IMR-90 (cell line): ENCODE data around the gene PROB1. TPM values are rescaled to one million over a fixed set of nuclear protein-coding genes. Genes with fewer than 3 reads are reported as not detected.

Source experiments
- ATAC-seq: fragments of 200-7000 bp; cut with Tn5 transposase; 2 replicates; pipeline ENCODE4 v1.9.1; 2020; ENCODE audit warnings: low read depth, mild to moderate bottlenecking, moderate library complexity
- BruUV-seq: library from RNA; stranded (reverse); fragments of 400-500 nt; replicated peaks from 2 replicates; lab custom pipeline; 2021; lab: Mats Ljungman, UMichigan
- CTCF ChIA-PET: fragments of 300-600 bp; formaldehyde crosslinking; extraction: SDS; loops from one replicate; lab custom pipeline; 2021; ENCODE audit warnings: antibody characterized with exemption; lab: Yijun Ruan, JAX
- POLR2A ChIA-PET: fragments of 300-600 bp; sonication (Branson Sonifier 250); formaldehyde crosslinking; loops from one replicate; lab custom pipeline; 2022; ENCODE audit warnings: antibody characterized with exemption; ENCODE audit not compliant: unreplicated experiment; lab: Charles Lee
- DNase-seq: peaks from one replicate; pipeline ENCODE4 v3.0.0; 2013
- H2AFZ ChIP-seq: replicated peaks from 2 replicates; pipeline ENCODE3; 2013; ENCODE audit warnings: low read length, mild to moderate bottlenecking; ENCODE audit not compliant: poor library complexity
- H2AK5ac ChIP-seq: 2 replicates; pipeline ENCODE4 v1.6.1; 2013; ENCODE audit warnings: low read depth, low read length, inconsistent platforms
- H2AK9ac ChIP-seq: replicated peaks from 2 replicates; pipeline ENCODE3; 2013; ENCODE audit warnings: mild to moderate bottlenecking, low read depth, low read length, moderate library complexity; ENCODE audit not compliant: poor library complexity
- H2BK120ac ChIP-seq: 2 replicates; pipeline ENCODE4 v1.6.1; 2013; ENCODE audit warnings: low read depth, low read length, inconsistent platforms
- H2BK15ac ChIP-seq: 3 replicates; pipeline ENCODE4 v1.6.1; 2013; ENCODE audit warnings: low read depth, low read length, inconsistent platforms
- H2BK20ac ChIP-seq: 2 replicates; pipeline ENCODE4 v1.6.1; 2013; ENCODE audit warnings: low read depth, mild to moderate bottlenecking, inconsistent platforms, low read length, moderate library complexity
- H2BK5ac ChIP-seq: 2 replicates; pipeline ENCODE4 v1.6.1; 2013; ENCODE audit warnings: mild to moderate bottlenecking, low read depth, low read length, inconsistent platforms; ENCODE audit not compliant: poor library complexity, severe bottlenecking
- H3K14ac ChIP-seq: replicated peaks from 2 replicates; pipeline ENCODE4 v1.6.1; 2013; ENCODE audit warnings: low read depth, low read length, inconsistent platforms
- H3K18ac ChIP-seq: 2 replicates; pipeline ENCODE4 v1.6.1; 2013; ENCODE audit warnings: low read depth, low read length, control low read depth
- H3K23ac ChIP-seq: 2 replicates; pipeline ENCODE4 v1.6.1; 2013; ENCODE audit warnings: low read depth, low read length, inconsistent platforms
- H3K27ac ChIP-seq: 2 replicates; pipeline ENCODE4 v1.5.1; 2013; ENCODE audit warnings: mild to moderate bottlenecking, control low read depth, low read length; ENCODE audit not compliant: insufficient read depth
- H3K27me3 ChIP-seq: 2 replicates; pipeline ENCODE4 v1.6.1; 2013; ENCODE audit warnings: low read length; ENCODE audit not compliant: control insufficient read depth, insufficient read depth
- H3K36me3 ChIP-seq: 2 replicates; pipeline ENCODE4 v1.6.1; 2013; ENCODE audit warnings: low read length, mixed read lengths; ENCODE audit not compliant: control insufficient read depth, insufficient read depth
- H3K4ac ChIP-seq: 2 replicates; pipeline ENCODE4 v1.6.1; 2013; ENCODE audit warnings: low read depth, low read length, inconsistent platforms
- H3K4me1 ChIP-seq: 2 replicates; pipeline ENCODE4 v1.6.1; 2013; ENCODE audit warnings: low read length, mixed read lengths; ENCODE audit not compliant: control insufficient read depth, insufficient read depth
- H3K4me2 ChIP-seq: 2 replicates; pipeline ENCODE4 v1.6.1; 2013; ENCODE audit warnings: low read depth, mild to moderate bottlenecking, control low read depth, low read length, moderate library complexity
- H3K4me3 ChIP-seq: 2 replicates; pipeline ENCODE4 v1.5.1; 2013; ENCODE audit warnings: low read depth, mild to moderate bottlenecking, control low read depth, low read length, moderate library complexity; ENCODE audit not compliant: insufficient read depth
- H3K56ac ChIP-seq: 2 replicates; pipeline ENCODE4 v1.6.1; 2013; ENCODE audit warnings: low read length, inconsistent platforms; ENCODE audit not compliant: insufficient read depth; ENCODE audit errors: extremely low read depth
- H3K79me1 ChIP-seq, 2 experiments: 2 replicates each; pipeline ENCODE4 v1.6.1; 2013; ENCODE audit warnings: low read length in 2 of 2, inconsistent platforms in 1 of 2, low read depth in 1 of 2
- H3K9ac ChIP-seq: 2 replicates; pipeline ENCODE4 v1.6.1; 2013; ENCODE audit warnings: low read depth, low read length, control low read depth
- H3K9me1 ChIP-seq: 2 replicates; pipeline ENCODE4 v1.6.1; 2013; ENCODE audit warnings: low read length, inconsistent platforms; ENCODE audit not compliant: insufficient read depth
- H3K9me3 ChIP-seq: 2 replicates; pipeline ENCODE4 v1.6.1; 2013; ENCODE audit warnings: low read length; ENCODE audit not compliant: control insufficient read depth, insufficient read depth
- H4K20me1 ChIP-seq: 2 replicates; pipeline ENCODE4 v1.6.1; 2013; ENCODE audit warnings: low read length, inconsistent platforms; ENCODE audit not compliant: insufficient read depth
- H4K5ac ChIP-seq: 2 replicates; pipeline ENCODE4 v1.6.1; 2013; ENCODE audit warnings: mild to moderate bottlenecking, low read depth, low read length, control low read depth
- H4K8ac ChIP-seq, 2 experiments: 2 replicates each; pipeline ENCODE4 v1.6.1; 2013; ENCODE audit warnings: low read depth in 2 of 2, low read length in 2 of 2, control low read depth in 1 of 2, inconsistent platforms in 1 of 2
- H4K91ac ChIP-seq: 2 replicates; pipeline ENCODE4 v1.6.1; 2013; ENCODE audit warnings: low read depth, low read length, inconsistent platforms; ENCODE audit not compliant: insufficient read depth
- BHLHE40 ChIP-seq: fragments of 150-350 bp; IDR thresholded peaks from 2 replicates; pipeline ENCODE4 v1.6.1; 2016; ENCODE audit warnings: mild to moderate bottlenecking, low read depth, low read length
- CEBPB ChIP-seq: IDR thresholded peaks from 2 replicates; pipeline ENCODE4 v1.6.1; 2012; ENCODE audit warnings: low read depth, low read length, improper control_type of control experiment
- CHD1 ChIP-seq: IDR thresholded peaks from 2 replicates; pipeline ENCODE4 v1.6.1; 2012; ENCODE audit warnings: low read depth, low read length, improper control_type of control experiment
- ELK1 ChIP-seq: fragments of 150-350 bp; IDR thresholded peaks from 2 replicates; pipeline ENCODE4 v1.6.1; 2016; ENCODE audit warnings: low read depth, mild to moderate bottlenecking, low read length, moderate library complexity, borderline replicate concordance
- FOS ChIP-seq: fragments of 150-350 bp; IDR thresholded peaks from 2 replicates; pipeline ENCODE4 v1.6.1; 2016; ENCODE audit warnings: low read depth, low read length
- MAFK ChIP-seq: IDR thresholded peaks from 2 replicates; pipeline ENCODE4 v1.6.1; 2012; ENCODE audit warnings: low read depth, low read length, improper control_type of control experiment
- MAZ ChIP-seq: IDR thresholded peaks from 2 replicates; pipeline ENCODE4 v1.6.1; 2012; ENCODE audit warnings: low read depth, mild to moderate bottlenecking, low read length, improper control_type of control experiment, moderate library complexity, borderline replicate concordance
- MXI1 ChIP-seq: IDR thresholded peaks from 2 replicates; pipeline ENCODE4 v1.6.1; 2012; ENCODE audit warnings: low read depth, mild to moderate bottlenecking, low read length, moderate library complexity, borderline replicate concordance
- NFE2L2 ChIP-seq: fragments of 150-350 bp; IDR thresholded peaks from 2 replicates; pipeline ENCODE4 v1.6.1; 2016; ENCODE audit warnings: low read depth, mild to moderate bottlenecking, low read length
- POLR2A ChIP-seq: IDR thresholded peaks from 2 replicates; pipeline ENCODE4 v1.6.1; 2012; ENCODE audit warnings: mild to moderate bottlenecking, low read depth, low read length
- RAD21 ChIP-seq: IDR thresholded peaks from 2 replicates; pipeline ENCODE4 v1.6.1; 2012; ENCODE audit warnings: low read length, improper control_type of control experiment
- RFX5 ChIP-seq: IDR thresholded peaks from 2 replicates; pipeline ENCODE4 v1.8.0; 2012; ENCODE audit warnings: low read depth, mild to moderate bottlenecking, low read length, moderate library complexity
- USF2 ChIP-seq: fragments of 150-350 bp; IDR thresholded peaks from 2 replicates; pipeline ENCODE4 v1.6.1; 2017; ENCODE audit warnings: mild to moderate bottlenecking, antibody characterized with exemption, low read length, low read depth
- whole genome bisulfite sequencing, 2 experiments: methylation state at CpG; one replicate each; pipeline versions ENCODE4 v1.1.5 to v1.1.7; 2013; ENCODE audit warnings: missing lambda C conversion rate in 2 of 2; ENCODE audit not compliant: insufficient read length in 1 of 2; ENCODE audit errors: extremely low coverage in 2 of 2; 5-methylcytosine and 5-hydroxymethylcytosine counted together
- dilution Hi-C: fragments of 300-500 bp; cut with HindIII; formaldehyde crosslinking; loops from one replicate; pipeline ENCODE4 v1.14.3; 2018; ENCODE audit warnings: low sequenced_read_pairs; ENCODE audit not compliant: unreplicated experiment
- in situ Hi-C: fragments of 300-500 bp; cut with MboI; formaldehyde crosslinking; loops from 3 replicates; pipeline ENCODE4 v1.14.3; 2019; ENCODE audit warnings: low sequenced_read_pairs, inconsistent platforms, mixed read lengths
- intact Hi-C: fragments of 100-400 bp; cut with micrococcal nuclease; formaldehyde crosslinking; loops from 2 replicates; pipeline ENCODE4 v1.10.0; 2022
- polyA plus RNA-seq, 3 experiments: library from polyadenylated mRNA; depleted of rRNA; stranded (reverse); fragments of >200 nt; gene quantifications; 2 replicates each; pipeline ENCODE4 v1.2.3, GENCODE V29; 2012; ENCODE audit warnings: low replicate concordance in 1 of 3
- total RNA-seq: library from RNA; depleted of rRNA; stranded (reverse); fragments of >200 nt; gene quantifications from 2 replicates; pipeline ENCODE4 v1.2.3, GENCODE V29; 2012
- TF ChIP-seq, protein P1 (sequence below): conservative IDR thresholded peaks from 2 replicates; pipeline ENCODE4 v1.5.1; 2012; ENCODE audit warnings: mild to moderate bottlenecking, low read depth, low read length, improper control_type of control experiment

Gene PROB1
- total and polyA plus RNA-seq, 2 of the 4 experiments (the other 2 are of a cell fraction), result under 0.01 to 0.38 TPM

GRCh38 chr5:139403787-139404483 is 9.0 kb upstream of the PROB1 start, which contains the start of gene SPATA24:
Gene SPATA24, minus strand, starts transcription at chr5:139404089. Its CDS starts 29 bp downstream, at chr5:139404060.
- H4K91ac ChIP-seq, result peak within 1 kb of the TSS; percentile 96
- H3K23ac ChIP-seq, result peak within 1 kb of the TSS; percentile 92
- H4K20me1 ChIP-seq, result no peaks in the 10 kb centered on the region; the same call in 1 of the 2 replicates
- peak within 1 kb of the TSS; percentile 86 for H3K9ac ChIP-seq
- H3K56ac ChIP-seq, result peak within 1 kb of the TSS; percentile 91
- H2BK5ac ChIP-seq, result peak within 1 kb of the TSS; percentile 92
- in situ Hi-C loops (no loop called here), dilution Hi-C loops (loop anchor here (25.0 kb wide), 1 partner anchor 108 kb away; no protein-coding TSS in a partner anchor), intact Hi-C loops (no loop called here)
- H4K8ac ChIP-seq, result peak within 1 kb of the TSS; percentile 95 to 98
- peak within 1 kb of the TSS; percentile 68 for H2AK5ac ChIP-seq
- CTCF ChIA-PET, result interaction anchor here (0.7 to 1.0 kb wide), 2 partner anchors 10 to 361 kb away, joined by 3 read pairs; no protein-coding TSS in a partner anchor
- H3K18ac ChIP-seq, result peak within 1 kb of the TSS; percentile 94
- peak within 1 kb of the TSS; percentile 59 for H2BK20ac ChIP-seq
- DNase-seq (peak; percentile 96), ATAC-seq (peak; percentile 98)
- WGBS, 2 experiments, result 0% methylated on average over 29 of the region's 41 CpGs; no CpG with 5 or more reads in 1 of the 2 experiments
- H3K4me3 ChIP-seq, result peak within 1 kb of the TSS; percentile 59
- peak within 1 kb of the TSS; percentile 97 for H3K4ac ChIP-seq
- peak within 1 kb of the TSS; percentile 97 for H3K14ac ChIP-seq
- peak within 1 kb of the TSS; percentile 96 for H4K5ac ChIP-seq
- no TSS peak for BruUV-seq
- H2BK120ac ChIP-seq, result peak within 1 kb of the TSS; percentile 95
- peaks cover 0 to 14% of the 10 kb centered on the region in 2 experiments; a peak in 1 of 4 replicates for H3K79me1 ChIP-seq
- no peaks in the 10 kb centered on the region for H3K36me3 ChIP-seq
- peak within 1 kb of the TSS; percentile 90 for H2AK9ac ChIP-seq
- H3K27me3 ChIP-seq, result no peaks in the 10 kb centered on the region
- H2BK15ac ChIP-seq, result peak within 1 kb of the TSS; percentile 98; the same call in 2 of the 3 replicates
- H3K4me1 ChIP-seq, result peaks cover 4% of the 10 kb centered on the region
- POLR2A ChIA-PET, result no interaction called here
- no peaks in the 10 kb centered on the region for H3K9me3 ChIP-seq
- peak within 1 kb of the TSS; percentile 95 for H3K4me2 ChIP-seq
- H3K9me1 ChIP-seq, result peaks cover 8% of the 10 kb centered on the region
- peak within 1 kb of the TSS; percentile 98 for H2AFZ ChIP-seq
- H3K27ac ChIP-seq, result peak within 1 kb of the TSS; percentile 93
- TF ChIP-seq MAZ (peak; percentile 84; the same call in 1 of the 2 replicates), FOS (no peak), USF2 (no peak), CEBPB (no peak), RAD21 (no peak), MXI1 (peak; percentile 76), RFX5 (no peak), POLR2A (peak; percentile 73), NFE2L2 (no peak; the same call in 1 of the 2 replicates), BHLHE40 (no peak), ELK1 (no peak), MAFK (peak; percentile 43; the same call in 1 of the 2 replicates), CHD1 (no peak)
- TF ChIP-seq, protein P1, sequence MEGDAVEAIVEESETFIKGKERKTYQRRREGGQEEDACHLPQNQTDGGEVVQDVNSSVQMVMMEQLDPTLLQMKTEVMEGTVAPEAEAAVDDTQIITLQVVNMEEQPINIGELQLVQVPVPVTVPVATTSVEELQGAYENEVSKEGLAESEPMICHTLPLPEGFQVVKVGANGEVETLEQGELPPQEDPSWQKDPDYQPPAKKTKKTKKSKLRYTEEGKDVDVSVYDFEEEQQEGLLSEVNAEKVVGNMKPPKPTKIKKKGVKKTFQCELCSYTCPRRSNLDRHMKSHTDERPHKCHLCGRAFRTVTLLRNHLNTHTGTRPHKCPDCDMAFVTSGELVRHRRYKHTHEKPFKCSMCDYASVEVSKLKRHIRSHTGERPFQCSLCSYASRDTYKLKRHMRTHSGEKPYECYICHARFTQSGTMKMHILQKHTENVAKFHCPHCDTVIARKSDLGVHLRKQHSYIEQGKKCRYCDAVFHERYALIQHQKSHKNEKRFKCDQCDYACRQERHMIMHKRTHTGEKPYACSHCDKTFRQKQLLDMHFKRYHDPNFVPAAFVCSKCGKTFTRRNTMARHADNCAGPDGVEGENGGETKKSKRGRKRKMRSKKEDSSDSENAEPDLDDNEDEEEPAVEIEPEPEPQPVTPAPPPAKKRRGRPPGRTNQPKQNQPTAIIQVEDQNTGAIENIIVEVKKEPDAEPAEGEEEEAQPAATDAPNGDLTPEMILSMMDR, result no peak
